K562 (cell line): Measurements from ENCODE around the gene PCDHGA5. TPM values are rescaled to one million over a fixed set of nuclear protein-coding genes. Genes with fewer than 3 reads are reported as not detected.
A peak's percentile ranks its signal among the peaks of the same experiment; 100 is the strongest.

Source experiments
- ATAC-seq: fragments of 200-7000 bp; cut with Tn5 transposase; 3 replicates; pipeline ENCODE4 v1.9.1; 2020; ENCODE audit warnings: moderate library complexity
- Bru-seq: library from RNA; stranded (reverse); fragments of 400-500 nt; gene quantifications from one replicate; lab custom pipeline; 2021; lab: Mats Ljungman, UMichigan
- BruChase-seq, 2 experiments: library from RNA; stranded (reverse); fragments of 400-500 nt; gene quantifications; one replicate each; lab custom pipeline; 2021; lab: Mats Ljungman, UMichigan
- BruUV-seq: library from RNA; stranded (reverse); fragments of 400-500 nt; replicated peaks from 2 replicates; lab custom pipeline; 2021; lab: Mats Ljungman, UMichigan
- CTCF ChIA-PET: fragments of 300-600 bp; formaldehyde crosslinking; extraction: SDS; loops from one replicate; lab custom pipeline; 2021; ENCODE audit warnings: low intra/inter-chr PET ratio; lab: Yijun Ruan, JAX
- POLR2A ChIA-PET: fragments of 300-600, 350-650 bp; sonication (Branson Sonifier 250); formaldehyde crosslinking; extraction: SDS; loops from one replicate; lab custom pipeline; 2021; ENCODE audit warnings: antibody characterized with exemption, inconsistent platforms; lab: Yijun Ruan, JAX
- DNase-seq, 4 experiments: peaks; one replicate each; pipeline versions ENCODE4 v3.0.0 to v3.0.0-alpha.2; 2011 to 2018; ENCODE audit warnings: low spot score in 3 of 4, mixed read lengths in 3 of 4; ENCODE audit errors: extremely low read depth in 1 of 4
- FAIRE-seq: peaks from 2 replicates; lab custom pipeline; 2011; peaks lifted over from hg19 to GRCh38; lab: Jason Lieb, UNC
- H2AFZ ChIP-seq: 2 replicates; pipeline ENCODE4 v1.6.0; 2011; ENCODE audit warnings: low read depth, low read length, control low read depth, inconsistent platforms
- H3K27ac ChIP-seq: fragments of 200-600 bp; 3 replicates; pipeline ENCODE4 v1.8.0; 2011; ENCODE audit warnings: low read depth, mild to moderate bottlenecking, control low read depth, inconsistent platforms, low read length, moderate library complexity, mixed read lengths; ENCODE audit errors: extremely low read depth
- H3K27me3 ChIP-seq, 2 experiments: fragments of 300-600 bp in 1 of 2; 2 replicates in 1 of 2; 3 replicates in 1 of 2; pipeline versions ENCODE4 v1.6.0 to v1.8.0; 2011; ENCODE audit warnings: inconsistent platforms in 2 of 2, low read length in 2 of 2, mild to moderate bottlenecking in 1 of 2, mixed read lengths in 1 of 2, moderate library complexity in 1 of 2; ENCODE audit not compliant: control insufficient read depth in 2 of 2, insufficient read depth in 2 of 2
- H3K36me3 ChIP-seq: fragments of 300-600 bp; 3 replicates; pipeline ENCODE4 v1.8.0; 2011; ENCODE audit warnings: mild to moderate bottlenecking, low read length, inconsistent platforms; ENCODE audit not compliant: control insufficient read depth, insufficient read depth
- H3K4me1 ChIP-seq, 2 experiments: fragments of 200-600 bp in 1 of 2; replicated peaks in 1 of 2; 2 replicates in 1 of 2; 3 replicates in 1 of 2; pipeline versions ENCODE4 v1.5.1 to v1.8.0; 2011; ENCODE audit warnings: inconsistent platforms in 2 of 2, low read length in 2 of 2, mild to moderate bottlenecking in 1 of 2, mixed read lengths in 1 of 2, moderate library complexity in 1 of 2; ENCODE audit not compliant: control insufficient read depth in 2 of 2, insufficient read depth in 2 of 2
- H3K4me2 ChIP-seq: 2 replicates; pipeline ENCODE4 v1.6.1; 2011; ENCODE audit warnings: low read length, control low read depth, inconsistent platforms, mixed read lengths; ENCODE audit not compliant: insufficient read depth
- H3K4me3 ChIP-seq: fragments of 200-600 bp; sonication (generic), shearing (Covaris generic); 2 replicates; pipeline ENCODE4 v1.5.1; 2016; ENCODE audit warnings: control low read depth, inconsistent platforms
- H3K79me2 ChIP-seq: fragments of 200-600 bp; 3 replicates; pipeline ENCODE4 v1.8.0; 2011; ENCODE audit warnings: low read length, inconsistent platforms; ENCODE audit not compliant: control insufficient read depth, insufficient read depth
- H3K9ac ChIP-seq, 2 experiments: 2 replicates each; pipeline versions ENCODE4 v1.6.0 to v1.6.1; 2011; ENCODE audit warnings: low read depth in 2 of 2, low read length in 2 of 2, control low read depth in 1 of 2, inconsistent platforms in 1 of 2, mild to moderate bottlenecking in 1 of 2, mixed read lengths in 1 of 2; ENCODE audit not compliant: insufficient read depth in 1 of 2
- H3K9me1 ChIP-seq: one replicate; pipeline ENCODE4 v1.6.0; 2011; ENCODE audit warnings: inconsistent platforms, mild to moderate bottlenecking, low read length, moderate library complexity; ENCODE audit not compliant: control insufficient read depth, insufficient read depth
- H3K9me3 ChIP-seq: replicated peaks from 2 replicates; pipeline ENCODE4 v1.5.1; 2011; ENCODE audit warnings: low read depth, low read length, inconsistent platforms; ENCODE audit not compliant: control insufficient read depth, insufficient read depth
- H4K20me1 ChIP-seq: replicated peaks from 2 replicates; pipeline ENCODE4 v1.6.1; 2011; ENCODE audit warnings: low read length, inconsistent platforms, mixed read lengths; ENCODE audit not compliant: control insufficient read depth, insufficient read depth
- BRF2 ChIP-seq: IDR thresholded peaks from 3 replicates; pipeline ENCODE4 v1.6.1; 2011; ENCODE audit warnings: borderline replicate concordance, mild to moderate bottlenecking; ENCODE audit not compliant: insufficient read length, insufficient read depth
- SIX5 ChIP-seq, 2 experiments: IDR thresholded peaks; 2 replicates each; pipeline ENCODE4 v1.6.1; 2011; ENCODE audit warnings: low read length in 2 of 2, borderline replicate concordance in 1 of 2, low read depth in 1 of 2, mild to moderate bottlenecking in 1 of 2, moderate library complexity in 1 of 2; ENCODE audit not compliant: insufficient read depth in 1 of 2
- SMAD1 ChIP-seq: fragments of 150-350 bp; IDR thresholded peaks from 2 replicates; pipeline ENCODE4 v1.6.1; 2014; ENCODE audit warnings: low read length, low read depth; ENCODE audit not compliant: partially characterized antibody
- WGBS: fragments of 100-300 bp; shearing (Covaris generic); methylation state at CpG from one replicate; pipeline ENCODE4 v1.1.6; 2016; ENCODE audit warnings: low coverage, mixed read lengths; ENCODE audit not compliant: insufficient coverage; ENCODE audit errors: missing lambda C conversion rate; 5-methylcytosine and 5-hydroxymethylcytosine counted together
- in situ Hi-C: fragments of 300-500 bp; cut with MboI; formaldehyde crosslinking; loops from 4 replicates; pipeline ENCODE4 v1.15.0; 2018; ENCODE audit warnings: inconsistent platforms, mixed read lengths
- intact Hi-C: fragments of 100-400 bp; cut with micrococcal nuclease; formaldehyde crosslinking; loops from 2 replicates; pipeline ENCODE4 v1.14.2; 2022
- long read RNA-seq, 3 experiments: library from polyadenylated mRNA in 2 of 3; library from RNA in 1 of 3; unstranded in 2 of 3; stranded (forward) in 1 of 3; transcript quantifications; one replicate each; pipeline ENCODE4 v2.0.0, GENCODE V29; 2019 to 2022
- polyA minus RNA-seq, 3 experiments: library from RNA; depleted of rRNA, polyadenylated mRNA; stranded (reverse); fragments of >200 nt; gene quantifications; 2 replicates each; pipeline ENCODE4 v1.2.3, GENCODE V29; 2011
- polyA plus RNA-seq, 8 experiments: library from polyadenylated mRNA; depleted of rRNA in 4 of 8; stranded (reverse) in 5 of 8; unstranded in 3 of 8; fragments of >200 nt; fragmentation: Nextera tagmentation in 2 of 8; fragmentation: Illumina TruSeq in 1 of 8; extraction: Ambion mirVana in 2 of 8; extraction: Trizol in 1 of 8; gene quantifications; 2 replicates each; pipeline versions ENCODE4 v1.2.1 to v1.2.3, GENCODE V29; 2011 to 2014; ENCODE audit warnings: inconsistent platforms in 1 of 8, missing spikeins in 1 of 8
- total RNA-seq, 7 experiments: library from RNA; depleted of rRNA in 6 of 7; stranded (reverse); fragments of >200 nt in 6 of 7; fragmentation: Illumina TruSeq in 2 of 7; extraction: Trizol in 2 of 7; gene quantifications; 2 replicates each; pipeline versions ENCODE4 v1.2.1 to v1.2.3, GENCODE V29; 2011 to 2021; ENCODE audit warnings: low replicate concordance in 1 of 7
- TF ChIP-seq, protein P1 (sequence below), 3 experiments: IDR thresholded peaks in 2 of 3; conservative IDR thresholded peaks in 1 of 3; 2 replicates each; pipeline ENCODE4 v1.5.1; 2011 to 2012; ENCODE audit warnings: low read length in 3 of 3, mild to moderate bottlenecking in 3 of 3, control low read depth in 2 of 3, improper control_type of control experiment in 1 of 3, inconsistent platforms in 1 of 3, low read depth in 1 of 3, mixed read lengths in 1 of 3, moderate library complexity in 1 of 3; ENCODE audit not compliant: insufficient read depth in 2 of 3

The PCDHGA5 gene
- 0.58 and 1.2 TPM in 2 replicates for total RNA-seq (2011; cell fraction: chromatin; rRNA removed; ENCODE audit: low replicate concordance)
- total RNA-seq (2011; cell fraction: nucleolus; rRNA removed), result 0.33 and 0.79 TPM in 2 replicates
- 0.66 and 0.69 TPM in 2 replicates for total RNA-seq (2011; cell fraction: nucleoplasm; rRNA removed)
- total RNA-seq (2014; rRNA removed), result 0.09 and 0.16 TPM in 2 replicates
- total RNA-seq (2014; rRNA removed; fragmentation: Illumina TruSeq; extraction: Trizol), result 0.11 and 0.13 TPM in 2 replicates
- 0.14 and 0.15 TPM in 2 replicates for total RNA-seq (2015; rRNA removed; fragmentation: Illumina TruSeq; extraction: Trizol)
- 0.13 and 0.18 TPM in 2 replicates for total RNA-seq (2021)
- 0.08 and 0.14 TPM in 2 replicates for polyA plus RNA-seq (2011; rRNA removed)
- 0.06 and 0.07 TPM in 2 replicates for polyA plus RNA-seq (2011; cell fraction: cytosol; rRNA removed)
- polyA plus RNA-seq (2011; cell fraction: nucleus; rRNA removed), result 0.24 and 0.71 TPM in 2 replicates
- 0.09 and 0.58 TPM in 2 replicates for polyA plus RNA-seq (2012)
- 0.07 and 0.13 TPM in 2 replicates for polyA plus RNA-seq (2014; fragmentation: Illumina TruSeq; extraction: Trizol)
- under 1 TPM in 1 of 2 experiments, not detected in 1; 0.01 TPM for polyA plus RNA-seq (2014; fragmentation: Nextera tagmentation; extraction: Ambion mirVana)
- polyA plus RNA-seq (2014; rRNA removed), result 0.03 and 0.13 TPM in 2 replicates
- polyA minus RNA-seq (2011; rRNA and poly(A)+ RNA removed), result 0.06 and 0.28 TPM in 2 replicates
- polyA minus RNA-seq (2011; cell fraction: cytosol; rRNA and poly(A)+ RNA removed), result not detected in 2 replicates
- 0.22 and 0.40 TPM in 2 replicates for polyA minus RNA-seq (2011; cell fraction: nucleus; rRNA and poly(A)+ RNA removed)
- percentile 31 among the genes with signal in this experiment for Bru-seq, nascent RNA
- BruChase-seq, experiment 1, labeled RNA remaining after a 2-hour chase, result percentile 42 among the genes with signal in this experiment
- percentile 47 among the genes with signal in this experiment for BruChase-seq, experiment 2, labeled RNA remaining after a 6-hour chase
- long read RNA-seq, experiment 1, partial matches to known transcripts, result 0 of 1 reads
- long read RNA-seq, experiment 1, other reads (novel, unspliced or antisense), result 0 of 1 reads
- long read RNA-seq, experiment 2, result 0 reads
- long read RNA-seq, experiment 3, result 0 reads

GRCh38 chr5:141363952-141364660 is at the start of gene PCDHGA5:
TSS of gene PCDHGA5 (plus strand) at chr5:141364162. CDS start at chr5:141364331, 169 bp downstream.
- WGBS, result 10% methylated on average over 34 of the region's 34 CpGs
- Histone ChIP-seq H3K4me2 (no peak within 1 kb of the TSS), H3K9me3 (no peaks in the 10 kb centered on the region; the same call in 1 of the 2 replicates), H4K20me1 (no peaks in the 10 kb centered on the region), H3K27ac (no peak within 1 kb of the TSS), H3K4me3 (no peak within 1 kb of the TSS), H3K9ac (no peak within 1 kb of the TSS), H2AFZ (no peak within 1 kb of the TSS), H3K36me3 (no peaks in the 10 kb centered on the region), H3K79me2 (no peaks in the 10 kb centered on the region), H3K27me3 (peaks cover 13 to 36% of the 10 kb centered on the region in 2 experiments), H3K9me1 (no peaks in the 10 kb centered on the region), H3K4me1 (peaks cover 0 to 12% of the 10 kb centered on the region in 2 experiments; a peak in 2 of 5 replicates)
- CTCF ChIA-PET, result no interaction called here
- no TSS peak for BruUV-seq
- no peak for DNase-seq
- POLR2A ChIA-PET, result interaction anchor here (0.8 to 1.0 kb wide), 2 partner anchors 9 to 223 kb away, joined by 3 to 4 read pairs; no protein-coding TSS in a partner anchor
- no peak for FAIRE-seq
- TF ChIP-seq SIX5 (IDR thresholded peaks at IDR 0.05; ENCODE audit: borderline replicate concordance in 1 of 2, insufficient read depth in 1 of 2, low read depth in 1 of 2, low read length in 2 of 2), result no peak
- no peak for TF ChIP-seq SMAD1
- no peak for TF ChIP-seq BRF2
- TF ChIP-seq, protein P1, sequence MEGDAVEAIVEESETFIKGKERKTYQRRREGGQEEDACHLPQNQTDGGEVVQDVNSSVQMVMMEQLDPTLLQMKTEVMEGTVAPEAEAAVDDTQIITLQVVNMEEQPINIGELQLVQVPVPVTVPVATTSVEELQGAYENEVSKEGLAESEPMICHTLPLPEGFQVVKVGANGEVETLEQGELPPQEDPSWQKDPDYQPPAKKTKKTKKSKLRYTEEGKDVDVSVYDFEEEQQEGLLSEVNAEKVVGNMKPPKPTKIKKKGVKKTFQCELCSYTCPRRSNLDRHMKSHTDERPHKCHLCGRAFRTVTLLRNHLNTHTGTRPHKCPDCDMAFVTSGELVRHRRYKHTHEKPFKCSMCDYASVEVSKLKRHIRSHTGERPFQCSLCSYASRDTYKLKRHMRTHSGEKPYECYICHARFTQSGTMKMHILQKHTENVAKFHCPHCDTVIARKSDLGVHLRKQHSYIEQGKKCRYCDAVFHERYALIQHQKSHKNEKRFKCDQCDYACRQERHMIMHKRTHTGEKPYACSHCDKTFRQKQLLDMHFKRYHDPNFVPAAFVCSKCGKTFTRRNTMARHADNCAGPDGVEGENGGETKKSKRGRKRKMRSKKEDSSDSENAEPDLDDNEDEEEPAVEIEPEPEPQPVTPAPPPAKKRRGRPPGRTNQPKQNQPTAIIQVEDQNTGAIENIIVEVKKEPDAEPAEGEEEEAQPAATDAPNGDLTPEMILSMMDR (IDR thresholded peaks at IDR 0.05 in 2 of 3, conservative IDR thresholded peaks at IDR 0.05 in 1 of 3; ENCODE audit: insufficient read depth in 2 of 3, low read depth in 1 of 3, low read length in 3 of 3), result peak in 2 of 3 experiments; percentile 32 to 43; a peak in 3 of 6 replicates
- in situ Hi-C loops (no loop called here), intact Hi-C loops (no loop called here)
- peak; percentile 49; the same call in 1 of the 3 replicates for ATAC-seq
